ENCODE measurements around the gene USE1.
A peak's percentile ranks its signal among the peaks of the same experiment; 100 is the strongest.

USE1 gene

GRCh38 chr19:17215127-17215971 is at the start of gene USE1:
Gene USE1 (plus strand): TSS chr19:17215357. CDS start chr19:17215406, 49 bp downstream.
- peak; percentile 68 for DNase-seq (ENCODE audit: low read depth)
- no peak for TF ChIP-seq CTCF (IDR thresholded peaks at IDR 0.05; ENCODE audit: low read depth, low read length, missing control alignments)
- in situ Hi-C loops (cut with HindIII; ENCODE audit: low sequenced_read_pairs) = no loop called here
- peak within 1 kb of the TSS; percentile 62 for H3K4me3 ChIP-seq (ENCODE audit: low read depth, low read length)

GRCh38 chr19:17165715-17166114 is 49.4 kb upstream of the USE1 start:
- DNase-seq (ENCODE audit: low read depth) = no peak
- in situ Hi-C loops (cut with HindIII; ENCODE audit: low sequenced_read_pairs) = loop anchor here (10.0 to 25.0 kb wide), 2 partner anchors 79 to 147 kb away; partner anchors contain the start of genes ABHD8, DDA1, MRPL34 and NR2F6
- H3K4me3 ChIP-seq (ENCODE audit: low read depth, low read length) = no peak overlapping the region
- TF ChIP-seq CTCF (IDR thresholded peaks at IDR 0.05; ENCODE audit: low read depth, low read length, missing control alignments) = no peak

- in situ Hi-C loops (cut with HindIII; ENCODE audit: low sequenced_read_pairs) = loop anchor here (25.0 kb wide), 1 partner anchor 142 kb away; the partner anchor contains the start of genes ABHD8, DDA1 and MRPL34
- no peak overlapping the region for H3K4me3 ChIP-seq (ENCODE audit: low read depth, low read length)
- no peak for DNase-seq (ENCODE audit: low read depth)
- TF ChIP-seq CTCF (IDR thresholded peaks at IDR 0.05; ENCODE audit: low read depth, low read length, missing control alignments) = no peak
These were observed 44.4 kb upstream of the USE1 start for GRCh38 chr19:17170538-17171297.

GRCh38 chr19:17171874-17172273 is 43.3 kb upstream of the USE1 start:
- H3K4me3 ChIP-seq (ENCODE audit: low read depth, low read length) = no peak overlapping the region
- no peak for TF ChIP-seq CTCF (IDR thresholded peaks at IDR 0.05; ENCODE audit: low read depth, low read length, missing control alignments)
- in situ Hi-C loops (cut with HindIII; ENCODE audit: low sequenced_read_pairs) = loop anchor here (25.0 kb wide), 1 partner anchor 140 kb away; the partner anchor contains the start of genes ABHD8, DDA1 and MRPL34
- DNase-seq (ENCODE audit: low read depth) = no peak

- no peak overlapping the region for H3K4me3 ChIP-seq (ENCODE audit: low read depth, low read length)
- in situ Hi-C loops (cut with HindIII; ENCODE audit: low sequenced_read_pairs) = loop anchor here (25.0 kb wide), 1 partner anchor 140 kb away; the partner anchor contains the start of genes ABHD8, DDA1 and MRPL34
- DNase-seq (ENCODE audit: low read depth) = no peak
- no peak for TF ChIP-seq CTCF (IDR thresholded peaks at IDR 0.05; ENCODE audit: low read depth, low read length, missing control alignments)
These were observed 42.4 kb upstream of the USE1 start for GRCh38 chr19:17172624-17173345.

GRCh38 chr19:17178291-17178690 is 36.9 kb upstream of the USE1 start:
- in situ Hi-C loops (cut with HindIII; ENCODE audit: low sequenced_read_pairs) = no loop called here
- no peak for TF ChIP-seq CTCF (IDR thresholded peaks at IDR 0.05; ENCODE audit: low read depth, low read length, missing control alignments)
- H3K4me3 ChIP-seq (ENCODE audit: low read depth, low read length) = no peak overlapping the region
- no peak for DNase-seq (ENCODE audit: low read depth)

Measured in astrocyte of the cerebellum (primary cell).